ENCODE results near the gene CITED4.

- TF ChIP-seq GATA2 (IDR thresholded peaks at IDR 0.05; ENCODE audit: insufficient read depth, insufficient read length, low read depth, low read length) (no peak), EZH2 (IDR thresholded peaks at IDR 0.05; ENCODE audit: borderline replicate concordance, low read depth, low read length, severe bottlenecking) (no peak), POLR2A (IDR thresholded peaks at IDR 0.05; ENCODE audit: low read depth, low read length) (no peak), FOS (IDR thresholded peaks at IDR 0.05; ENCODE audit: borderline replicate concordance, insufficient read depth, low read length) (no peak)
- TF ChIP-seq, protein P1, sequence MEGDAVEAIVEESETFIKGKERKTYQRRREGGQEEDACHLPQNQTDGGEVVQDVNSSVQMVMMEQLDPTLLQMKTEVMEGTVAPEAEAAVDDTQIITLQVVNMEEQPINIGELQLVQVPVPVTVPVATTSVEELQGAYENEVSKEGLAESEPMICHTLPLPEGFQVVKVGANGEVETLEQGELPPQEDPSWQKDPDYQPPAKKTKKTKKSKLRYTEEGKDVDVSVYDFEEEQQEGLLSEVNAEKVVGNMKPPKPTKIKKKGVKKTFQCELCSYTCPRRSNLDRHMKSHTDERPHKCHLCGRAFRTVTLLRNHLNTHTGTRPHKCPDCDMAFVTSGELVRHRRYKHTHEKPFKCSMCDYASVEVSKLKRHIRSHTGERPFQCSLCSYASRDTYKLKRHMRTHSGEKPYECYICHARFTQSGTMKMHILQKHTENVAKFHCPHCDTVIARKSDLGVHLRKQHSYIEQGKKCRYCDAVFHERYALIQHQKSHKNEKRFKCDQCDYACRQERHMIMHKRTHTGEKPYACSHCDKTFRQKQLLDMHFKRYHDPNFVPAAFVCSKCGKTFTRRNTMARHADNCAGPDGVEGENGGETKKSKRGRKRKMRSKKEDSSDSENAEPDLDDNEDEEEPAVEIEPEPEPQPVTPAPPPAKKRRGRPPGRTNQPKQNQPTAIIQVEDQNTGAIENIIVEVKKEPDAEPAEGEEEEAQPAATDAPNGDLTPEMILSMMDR (IDR thresholded peaks at IDR 0.05; ENCODE audit: extremely low read depth in 1 of 2, insufficient read depth in 1 of 2, low read depth in 1 of 2, low read length in 2 of 2): no peak
Measured at GRCh38 chr1:40856116-40856515, 6.0 kb downstream of the CITED4 start.
